DOHH2 (cell line): ENCODE measurements around the gene SEPTIN5.

Source experiments
- H3F3A ChIP-seq: fragments of 200-600 bp; sonication (generic), shearing (Covaris generic); 2 replicates; pipeline ENCODE4 v1.6.0; 2016; ENCODE audit warnings: antibody characterized with exemption, mild to moderate bottlenecking; ENCODE audit not compliant: control insufficient read depth, insufficient read depth
- H3K27ac ChIP-seq: fragments of 200-600 bp; sonication (generic); 2 replicates; pipeline ENCODE4 v1.5.1; 2014; ENCODE audit warnings: low read depth, mild to moderate bottlenecking, low read length, moderate library complexity
- H3K27me3 ChIP-seq: fragments of 200-600 bp; sonication (generic); 2 replicates; pipeline ENCODE4 v1.6.1; 2014; ENCODE audit warnings: mild to moderate bottlenecking, low read length, mixed read lengths; ENCODE audit not compliant: control insufficient read depth
- H3K36me3 ChIP-seq: fragments of 200-600 bp; sonication (generic); 2 replicates; pipeline ENCODE4 v1.6.1; 2014; ENCODE audit warnings: mild to moderate bottlenecking, low read length, moderate library complexity, mixed read lengths; ENCODE audit not compliant: control insufficient read depth
- H3K4me1 ChIP-seq: fragments of 200-600 bp; sonication (generic); 2 replicates; pipeline ENCODE4 v1.6.1; 2014; ENCODE audit warnings: mild to moderate bottlenecking, low read length, mixed read lengths; ENCODE audit not compliant: control insufficient read depth
- H3K4me2 ChIP-seq: fragments of 200-600 bp; sonication (generic); 2 replicates; pipeline ENCODE4 v1.6.0; 2014; ENCODE audit warnings: mild to moderate bottlenecking, low read length, moderate library complexity
- H3K4me3 ChIP-seq: fragments of 200-600 bp; sonication (generic); 2 replicates; pipeline ENCODE4 v1.5.1; 2014; ENCODE audit warnings: mild to moderate bottlenecking, low read length, mixed read lengths
- H3K79me2 ChIP-seq: fragments of 200-600 bp; sonication (generic); 2 replicates; pipeline ENCODE4 v1.6.1; 2014; ENCODE audit warnings: mild to moderate bottlenecking, low read length, mixed read lengths; ENCODE audit not compliant: control insufficient read depth
- H3K9me2 ChIP-seq: fragments of 200-600 bp; sonication (generic); replicated peaks from 2 replicates; pipeline ENCODE4 v1.6.1; 2014; ENCODE audit warnings: mild to moderate bottlenecking, low read length, mixed read lengths; ENCODE audit not compliant: control insufficient read depth
- H3K9me3 ChIP-seq: fragments of 200-600 bp; sonication (generic); 2 replicates; pipeline ENCODE4 v1.6.1; 2014; ENCODE audit warnings: antibody characterized with exemption, low read length, mixed read lengths; ENCODE audit not compliant: control insufficient read depth, insufficient read depth
- H4K20me1 ChIP-seq: fragments of 200-600 bp; sonication (generic); 2 replicates; pipeline ENCODE4 v1.6.0; 2014; ENCODE audit warnings: low read depth, mild to moderate bottlenecking, antibody characterized with exemption, low read length, moderate library complexity; ENCODE audit not compliant: control insufficient read depth, insufficient read depth
- CTCF ChIP-seq: fragments of 200-600 bp; sonication (generic); IDR thresholded peaks from one replicate; pipeline ENCODE4 v1.5.1; 2014; ENCODE audit warnings: antibody characterized with exemption, mild to moderate bottlenecking, low read depth, low read length; ENCODE audit not compliant: poor library complexity, severe bottlenecking
- EZH2phosphoT487 ChIP-seq: fragments of 200-600 bp; sonication (generic); IDR thresholded peaks from 2 replicates; pipeline ENCODE4 v1.6.1; 2017; ENCODE audit warnings: borderline replicate concordance, mild to moderate bottlenecking, antibody characterized with exemption, low read length, moderate library complexity, mixed read lengths

The SEPTIN5 gene

GRCh38 chr22:19719488-19720021 is 5.3 kb downstream of the SEPTIN5 start:
- Histone ChIP-seq H3K9me3 (no peaks in the 10 kb centered on the region), H3K4me3 (no peak overlapping the region), H3K9me2 (no peaks in the 10 kb centered on the region), H3F3A (no peaks in the 10 kb centered on the region), H3K4me1 (peaks cover 8% of the 10 kb centered on the region), H3K36me3 (no peaks in the 10 kb centered on the region), H4K20me1 (no peaks in the 10 kb centered on the region), H3K4me2 (no peak overlapping the region), H3K79me2 (no peaks in the 10 kb centered on the region), H3K27me3 (peaks cover 25% of the 10 kb centered on the region), H3K27ac (no peak overlapping the region)
- TF ChIP-seq EZH2phosphoT487 (no peak), CTCF (no peak)

- Histone ChIP-seq H3F3A (no peaks in the 10 kb centered on the region), H3K4me1 (peaks cover 8% of the 10 kb centered on the region), H4K20me1 (no peaks in the 10 kb centered on the region), H3K27ac (no peak overlapping the region), H3K36me3 (no peaks in the 10 kb centered on the region), H3K9me2 (no peaks in the 10 kb centered on the region), H3K4me2 (no peak overlapping the region), H3K79me2 (no peaks in the 10 kb centered on the region), H3K4me3 (no peak overlapping the region), H3K9me3 (no peaks in the 10 kb centered on the region), H3K27me3 (peaks cover 19% of the 10 kb centered on the region)
- TF ChIP-seq EZH2phosphoT487 (no peak), CTCF (no peak)
These were observed 6.0 kb downstream of the SEPTIN5 start for GRCh38 chr22:19720150-19720827.

- no peaks in the 10 kb centered on the region for H3F3A ChIP-seq
- H3K27ac ChIP-seq: no peak overlapping the region
- H3K4me3 ChIP-seq: no peak overlapping the region
- no peaks in the 10 kb centered on the region for H3K9me2 ChIP-seq
- H3K9me3 ChIP-seq: no peaks in the 10 kb centered on the region
- no peak overlapping the region for H3K4me2 ChIP-seq
- H3K36me3 ChIP-seq: no peaks in the 10 kb centered on the region
- no peaks in the 10 kb centered on the region for H4K20me1 ChIP-seq
- TF ChIP-seq CTCF: no peak
- no peak for TF ChIP-seq EZH2phosphoT487
- H3K79me2 ChIP-seq: no peaks in the 10 kb centered on the region
- H3K27me3 ChIP-seq: peaks cover 18% of the 10 kb centered on the region
- H3K4me1 ChIP-seq: peaks cover 8% of the 10 kb centered on the region
These were observed 6.7 kb downstream of the SEPTIN5 start for GRCh38 chr22:19720999-19721329.
